TTC549 (cell line): Measurements from ENCODE around the gene SEMA6A.

Experiments
- FAIRE-seq: peaks from 2 replicates; lab custom pipeline; 2012; peaks lifted over from hg19 to GRCh38; lab: Jason Lieb, UNC

The SEMA6A gene

DNA sequence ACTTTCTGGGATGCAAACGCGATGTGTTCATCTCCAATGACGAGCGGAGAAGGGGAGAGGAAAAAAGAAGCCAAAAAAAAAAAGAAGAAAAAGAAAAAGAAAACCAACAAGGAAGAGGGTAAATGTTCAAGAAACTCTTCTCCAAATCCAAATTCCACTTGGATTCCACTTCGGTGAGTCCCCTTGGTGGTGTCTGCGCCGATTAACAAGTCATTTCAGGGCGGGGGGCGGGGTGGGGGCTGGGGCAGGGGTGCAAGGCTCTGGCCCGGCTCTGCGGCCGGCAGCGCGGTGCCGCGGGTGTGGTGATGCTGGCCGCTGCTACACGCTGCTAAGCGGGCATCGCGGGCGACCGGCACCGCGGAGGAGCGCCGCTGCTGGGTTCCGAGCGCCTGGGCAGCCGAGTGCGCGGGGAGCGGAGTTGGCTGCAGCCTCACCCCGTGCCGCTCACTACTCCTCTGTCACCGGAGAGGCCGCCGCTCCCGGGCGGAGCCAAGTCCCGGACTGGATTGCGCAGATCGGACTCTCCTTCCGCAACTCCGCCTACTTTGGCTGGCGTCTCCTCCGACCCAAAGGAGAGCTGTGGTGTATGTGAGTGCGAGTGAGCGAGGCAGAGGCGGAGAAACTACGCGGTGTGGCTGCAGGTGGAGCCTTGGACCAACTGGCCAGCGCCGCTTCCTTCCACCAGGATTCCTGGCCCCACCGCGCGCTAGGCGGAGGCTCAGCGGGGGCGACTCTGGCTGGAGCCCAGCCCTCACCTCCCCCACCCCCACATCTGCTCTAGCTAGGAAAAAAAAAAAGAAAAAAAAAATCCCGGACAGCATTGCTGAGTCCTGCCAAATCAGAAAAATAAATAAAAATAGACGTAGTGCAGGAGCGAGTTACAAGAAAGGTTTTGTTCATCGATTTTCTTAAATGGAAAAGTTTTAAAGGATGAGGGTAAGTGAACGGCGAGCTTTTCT, at the start of gene SEMA6A:
SEMA6A (minus strand) TSS at position 457 of the 959 bp plus-strand sequence. CDS start 69,879 bp downstream, outside the sequence.
- no peak for FAIRE-seq

DNA sequence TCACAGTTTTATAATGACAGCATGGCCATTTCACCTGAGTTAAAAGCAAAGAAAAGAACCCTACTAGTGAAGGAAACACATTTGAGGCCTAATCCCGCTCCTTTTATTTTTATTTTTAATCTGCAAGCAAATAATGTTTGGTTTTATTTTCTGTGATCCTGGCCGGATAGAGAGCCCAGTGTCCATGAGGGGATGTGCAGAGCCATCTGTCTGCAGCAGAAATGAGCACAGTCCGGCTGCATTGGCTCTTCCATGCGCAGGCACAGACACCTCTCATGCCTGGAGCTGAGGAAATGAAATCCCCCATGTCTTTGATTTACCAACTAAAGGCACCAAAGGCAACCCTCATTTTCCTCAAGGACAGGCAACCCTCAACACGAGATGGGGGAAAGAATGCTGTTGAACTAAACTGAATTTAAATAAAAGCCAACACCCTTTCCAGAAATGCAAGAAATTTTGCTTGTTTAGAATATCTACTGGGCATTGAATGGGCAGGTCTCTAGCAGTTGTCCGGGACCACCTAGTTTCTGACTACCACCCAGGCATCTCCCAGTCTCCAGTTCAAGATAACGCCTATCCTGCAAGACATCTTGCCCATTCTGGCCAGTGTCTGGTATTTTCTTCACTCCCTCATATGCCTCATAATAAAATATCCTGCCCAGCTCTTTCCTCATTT, 47.9 kb upstream of the SEMA6A start:
- FAIRE-seq = no peak

GRCh38 chr5:116621599-116621998, 47.0 kb upstream of the SEMA6A start:
- FAIRE-seq = no peak

GRCh38 chr5:116616876-116617275, 42.3 kb upstream of the SEMA6A start:
- no peak for FAIRE-seq

- no peak for FAIRE-seq
These were observed 39.9 kb upstream of the SEMA6A start for GRCh38 chr5:116614603-116614920.

GRCh38 chr5:116613445-116613844, 38.8 kb upstream of the SEMA6A start:
- FAIRE-seq = no peak

- FAIRE-seq = no peak
These were observed 37.8 kb upstream of the SEMA6A start for GRCh38 chr5:116612431-116612830.

DNA sequence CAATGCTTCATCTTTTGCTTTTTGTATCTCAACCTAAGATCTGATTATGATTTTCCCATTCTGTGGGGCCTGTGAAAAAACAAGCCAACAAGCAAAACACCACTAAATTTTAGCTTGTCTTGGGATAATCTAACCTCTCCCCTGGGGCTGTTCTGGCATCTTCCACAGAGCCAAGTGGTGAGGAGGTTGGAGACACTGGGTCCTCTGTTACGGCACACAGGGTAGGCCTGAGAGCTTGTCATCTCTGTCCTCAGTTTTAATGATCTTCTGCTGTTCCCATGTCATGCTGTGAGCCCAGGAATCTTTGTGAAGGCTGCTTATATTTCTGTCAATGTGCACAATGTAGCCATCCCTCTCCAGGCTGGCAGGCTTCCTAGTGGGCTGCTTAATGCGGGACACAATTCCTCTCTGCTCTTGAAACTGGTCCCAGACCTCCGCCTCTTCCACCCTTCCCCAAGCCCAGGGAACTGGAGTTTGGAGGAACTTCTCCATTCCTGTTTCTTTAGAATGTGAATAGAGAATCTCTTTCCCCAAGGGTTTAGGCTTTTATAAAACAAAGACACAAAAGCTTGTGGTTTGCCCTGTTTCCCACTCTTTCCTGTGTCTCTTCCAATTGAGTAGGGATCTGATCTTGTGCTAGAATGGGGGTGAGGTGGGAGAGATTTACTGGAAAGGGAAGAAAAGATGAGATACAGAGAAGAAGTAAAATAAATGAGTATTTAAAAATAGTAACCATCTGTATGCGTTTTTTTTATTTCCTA, 30.9 kb upstream of the SEMA6A start:
- FAIRE-seq = no peak

DNA sequence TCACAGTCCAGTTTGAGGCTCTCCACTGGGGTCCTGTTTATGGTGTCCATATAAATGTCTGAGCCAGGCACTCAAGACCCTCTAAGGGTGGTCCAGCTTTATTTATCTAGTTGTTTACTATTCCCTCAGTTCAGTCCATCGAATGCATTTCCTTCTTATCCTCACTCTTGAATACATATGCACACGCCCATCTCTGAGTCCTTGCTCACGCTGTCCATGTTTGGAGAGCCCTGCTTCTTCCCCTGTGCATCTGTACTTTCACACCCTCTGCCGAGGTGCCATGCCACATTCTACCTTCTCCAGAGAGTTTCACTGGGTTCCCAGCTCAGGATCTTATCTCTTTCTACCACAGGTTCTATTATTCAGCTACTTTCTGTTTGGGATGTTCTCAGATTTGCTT, 30.2 kb upstream of the SEMA6A start:
- no peak for FAIRE-seq

- FAIRE-seq = no peak
These were observed 26.3 kb upstream of the SEMA6A start for GRCh38 chr5:116600876-116601275.

GRCh38 chr5:116598911-116599310, 24.3 kb upstream of the SEMA6A start:
- no peak for FAIRE-seq

- FAIRE-seq = no peak
These were observed 20.9 kb upstream of the SEMA6A start for GRCh38 chr5:116595498-116595897.

DNA sequence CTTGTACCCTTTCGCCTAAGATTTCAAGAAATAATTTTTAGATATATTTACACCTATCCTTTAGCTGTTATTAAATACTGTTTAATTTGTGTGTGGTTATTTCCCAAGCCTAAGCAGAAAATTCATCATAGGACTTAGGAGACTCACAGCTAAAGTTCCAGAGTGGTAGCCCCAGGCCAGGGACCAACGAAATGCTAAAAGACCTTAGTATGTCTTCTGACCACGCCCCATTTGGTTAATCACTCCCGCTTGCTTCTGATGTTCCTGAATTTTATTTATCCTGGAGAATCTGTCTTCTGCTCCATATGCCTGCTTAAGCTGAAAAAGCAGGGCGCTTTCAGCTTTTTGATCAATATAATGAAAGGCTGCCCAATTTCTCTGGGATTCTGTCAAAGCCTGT, 18.7 kb upstream of the SEMA6A start:
- FAIRE-seq = no peak

DNA sequence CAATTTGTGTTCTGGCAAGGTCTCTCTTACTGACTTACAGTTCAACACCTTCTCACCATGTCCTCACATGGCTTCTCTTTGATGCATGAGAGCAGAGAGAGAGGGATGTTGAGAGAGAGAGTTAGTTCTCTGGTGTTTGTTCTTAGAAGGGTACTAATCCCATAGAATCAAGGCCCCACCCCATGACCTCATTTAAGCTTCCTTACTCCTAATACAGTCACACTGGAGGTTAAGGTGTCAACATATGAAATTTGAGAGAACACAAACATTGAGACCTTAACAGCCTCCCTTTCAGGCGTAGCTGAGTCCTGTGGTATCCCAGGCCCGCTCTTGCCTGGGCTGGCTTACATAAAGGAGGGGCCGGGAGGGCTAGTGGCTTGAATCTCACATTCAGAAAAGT, 10.6 kb upstream of the SEMA6A start:
- FAIRE-seq = no peak

GRCh38 chr5:116583862-116584222, 9.2 kb upstream of the SEMA6A start:
- FAIRE-seq = no peak

DNA sequence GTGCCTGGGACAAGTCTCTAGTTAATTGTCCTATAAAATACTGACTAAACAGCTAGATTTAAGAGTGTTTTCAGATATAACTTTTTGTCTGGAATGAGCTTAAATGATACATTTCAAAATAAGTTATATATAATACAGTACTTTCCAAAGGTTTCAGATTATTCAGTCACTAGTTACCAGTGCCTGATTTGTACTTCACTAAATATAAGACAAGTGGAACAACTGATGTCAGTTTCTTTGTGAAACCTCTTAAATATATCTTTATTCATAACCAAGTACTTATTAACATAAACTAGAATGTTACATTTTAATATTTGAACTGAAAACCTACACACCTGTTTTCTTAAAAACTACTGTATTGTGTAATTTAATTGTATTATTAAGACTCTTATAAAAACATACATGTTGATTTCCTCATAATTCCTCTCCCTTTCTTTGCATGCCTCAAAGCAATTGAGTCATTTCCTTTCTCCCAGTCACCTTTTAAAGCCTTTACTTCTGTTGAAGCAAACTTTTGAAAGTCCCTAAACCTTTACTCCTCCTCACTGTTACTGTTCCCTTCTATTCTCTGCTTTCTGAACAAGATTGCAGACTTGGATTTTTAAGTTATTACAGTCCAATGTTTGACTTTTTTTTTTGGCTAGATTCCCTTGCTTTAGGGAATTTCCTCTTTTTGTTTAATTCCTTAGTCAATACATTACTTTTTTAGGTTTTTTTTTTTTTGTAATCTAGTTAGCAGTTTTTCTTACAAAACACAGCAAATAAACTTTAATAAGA, 8.7 kb upstream of the SEMA6A start:
- no peak for FAIRE-seq

GRCh38 chr5:116581910-116582309, 7.3 kb upstream of the SEMA6A start:
- no peak for FAIRE-seq

- no peak for FAIRE-seq
These were observed 4.5 kb upstream of the SEMA6A start for GRCh38 chr5:116579144-116579543.

GRCh38 chr5:116578676-116579075, 4.1 kb upstream of the SEMA6A start:
- FAIRE-seq = no peak

DNA sequence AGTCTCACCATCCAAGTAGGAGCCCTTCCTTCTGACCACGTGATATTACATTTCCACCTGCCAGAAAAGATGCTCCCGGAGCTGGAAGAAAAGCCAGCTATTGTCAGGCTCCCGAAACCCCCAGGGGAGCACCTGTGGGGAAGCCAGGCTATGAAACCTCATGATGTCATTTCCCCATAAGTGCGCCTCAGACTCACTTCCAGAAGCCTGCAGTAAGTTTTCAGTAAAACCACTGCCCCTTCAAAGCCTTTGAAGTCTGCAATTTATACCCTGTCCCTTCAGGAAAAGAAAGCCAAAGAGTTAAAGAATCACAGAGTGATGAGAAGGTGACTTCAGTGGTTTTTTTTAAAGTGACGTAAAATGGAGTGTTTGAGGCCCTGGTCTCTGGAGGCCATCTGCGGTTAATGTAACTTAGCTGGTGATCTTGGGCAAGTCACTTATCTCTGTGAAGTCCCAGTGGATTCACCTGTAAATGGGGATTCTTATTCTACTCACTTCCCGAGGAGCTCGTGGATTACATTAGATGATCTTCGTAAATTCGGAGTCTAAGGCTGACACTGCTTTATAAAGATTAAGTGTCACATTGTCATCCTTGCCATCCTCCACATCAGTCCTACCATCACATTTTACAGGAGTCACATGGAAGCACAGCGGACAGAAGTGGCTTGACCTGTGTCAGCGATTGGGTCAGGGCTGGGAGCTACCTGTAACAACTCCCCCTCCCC, 2.6 kb upstream of the SEMA6A start:
- no peak for FAIRE-seq

DNA sequence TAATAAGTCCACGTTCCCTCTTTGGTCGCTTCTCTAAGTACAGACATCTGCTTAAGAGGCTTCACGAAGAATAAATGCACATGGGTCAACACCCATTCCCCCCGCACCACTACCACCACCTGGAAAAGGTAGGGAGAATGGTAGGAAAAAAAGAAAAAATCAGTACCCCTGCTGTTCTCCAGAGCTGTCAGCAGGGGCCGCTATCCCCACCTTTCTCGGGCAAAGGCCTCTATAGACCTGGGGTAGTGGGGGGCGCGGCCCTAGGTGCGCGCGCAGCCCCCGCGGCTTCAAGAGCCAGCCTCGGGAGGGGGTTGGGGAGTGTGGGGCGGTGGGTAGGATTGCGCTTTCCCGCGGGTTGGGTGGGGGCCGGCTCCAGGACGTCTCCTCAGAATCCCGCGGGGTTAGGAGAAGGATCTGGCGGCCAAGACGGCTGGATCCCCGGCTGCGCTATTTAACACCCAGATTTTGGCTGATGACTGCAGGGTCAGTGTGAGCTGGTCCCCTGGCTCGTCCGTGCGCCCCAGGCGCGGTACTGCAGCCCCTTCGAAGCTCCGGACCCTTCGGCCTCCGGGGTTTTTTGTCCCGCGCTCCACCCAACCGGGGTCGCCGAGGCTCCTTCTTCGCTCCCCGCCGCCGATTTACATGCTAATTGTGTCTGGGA, 1.6 kb upstream of the SEMA6A start:
- no peak for FAIRE-seq
